Ovary (tissue), 9 donors: ENCODE data around the gene IRF8. TPM values are rescaled to one million over a fixed set of nuclear protein-coding genes. Genes with fewer than 3 reads are reported as not detected.

Experiments used
- DNase-seq, 5 donors: peaks; one replicate each; pipeline ENCODE4 v3.0.0-alpha.2; 2019 to 2020
- H3K27ac ChIP-seq, 2 donors: fragments of 200-600 bp; one replicate each; pipeline versions ENCODE4 v1.5.1 to v1.8.0; 2019 to 2022
- H3K27me3 ChIP-seq: fragments of 200-600 bp; one replicate; pipeline ENCODE4 v1.8.0; 2022
- H3K36me3 ChIP-seq: fragments of 200-600 bp; sonication (generic); one replicate; pipeline ENCODE4 v1.5.1; 2019
- H3K4me1 ChIP-seq: one replicate; pipeline ENCODE4 v1.8.1; 2013; ENCODE audit warnings: mild to moderate bottlenecking, moderate library complexity; ENCODE audit not compliant: insufficient read depth
- H3K4me3 ChIP-seq: fragments of 200-600 bp; sonication (generic); one replicate; pipeline ENCODE4 v1.5.1; 2017
- H3K9me3 ChIP-seq, 2 donors: fragments of 200-600 bp in 1 of 2; sonication (generic) in 1 of 2; one replicate each; pipeline versions ENCODE4 v1.5.1 to v1.8.1; 2013 to 2019; ENCODE audit warnings: mild to moderate bottlenecking in 1 of 2, moderate library complexity in 1 of 2
- EP300 ChIP-seq: sonication (generic); formaldehyde crosslinking; IDR thresholded peaks from one replicate; pipeline ENCODE4 v1.6.1; 2017; ENCODE audit warnings: antibody characterized with exemption
- POLR2A ChIP-seq: fragments of 450-650 bp; IDR thresholded peaks from one replicate; pipeline ENCODE4 v1.6.1; 2017; ENCODE audit warnings: antibody characterized with exemption, mild to moderate bottlenecking, moderate library complexity
- WGBS, 3 donors: extraction: QIAGEN DNeasy Blood & Tissue Kit in 1 of 3; methylation state at CpG; one replicate each; pipeline versions ENCODE4 v1.1.5 to v1.1.7; 2013 to 2017; 5-methylcytosine and 5-hydroxymethylcytosine counted together
- intact Hi-C, 4 donors: fragments of 100-400 bp; cut with DNase I; formaldehyde crosslinking; loops; one replicate each; pipeline versions ENCODE4 v1.11.0 to v1.15.1; 2022 to 2023
- polyA plus RNA-seq, 2 donors: library from polyadenylated mRNA; stranded (reverse); fragments of 200-250 nt in 1 of 2; fragments of 350-450 nt in 1 of 2; fragmentation: Illumina TruSeq in 1 of 2; extraction: RNeasy Lipid Tissue Mini Kit (QIAGEN cat#74804) in 1 of 2; gene quantifications; one replicate each; pipeline ENCODE4 v1.2.3, GENCODE V29; 2013 to 2014
- total RNA-seq, 7 donors: library from RNA; depleted of rRNA in 2 of 7; stranded (reverse); fragments of >200 nt in 2 of 7; fragmentation: NEBNext Ultra II Directional in 3 of 7; extraction: Animal tissue kit (Norgen Biotek cat#: 25700) in 3 of 7; gene quantifications; one replicate each; pipeline versions ENCODE4 v1.1.0 to v1.2.4, GENCODE V29; 2016 to 2023
- TF ChIP-seq, protein P1 (sequence below), 3 donors: fragments of 450-650 bp in 2 of 3; fragments of 200-600 bp in 1 of 3; IDR thresholded peaks; one replicate each; pipeline versions ENCODE4 v1.5.1 to v1.8.0; 2016 to 2022; ENCODE audit warnings: antibody characterized with exemption in 3 of 3, mild to moderate bottlenecking in 1 of 3
- donor health status: DM: no; HTN: no; CAD: no; lungs with moderate emphysema.
- donor health status: DM: no; HTN: no; CAD: no.
- donor health status: Bipolar disorder and iron deficiency.
- donor health status: DM: yes; HTN: yes; CAD: no.
- donor health status: DM: no; HTN: no; CAD: no.
- donor health status: DM: yes; HTN: yes; CAD: no.

Gene IRF8
- total and polyA plus RNA-seq, 9 donors = 1.8 to 24.1 (median 3.6) TPM

DNA sequence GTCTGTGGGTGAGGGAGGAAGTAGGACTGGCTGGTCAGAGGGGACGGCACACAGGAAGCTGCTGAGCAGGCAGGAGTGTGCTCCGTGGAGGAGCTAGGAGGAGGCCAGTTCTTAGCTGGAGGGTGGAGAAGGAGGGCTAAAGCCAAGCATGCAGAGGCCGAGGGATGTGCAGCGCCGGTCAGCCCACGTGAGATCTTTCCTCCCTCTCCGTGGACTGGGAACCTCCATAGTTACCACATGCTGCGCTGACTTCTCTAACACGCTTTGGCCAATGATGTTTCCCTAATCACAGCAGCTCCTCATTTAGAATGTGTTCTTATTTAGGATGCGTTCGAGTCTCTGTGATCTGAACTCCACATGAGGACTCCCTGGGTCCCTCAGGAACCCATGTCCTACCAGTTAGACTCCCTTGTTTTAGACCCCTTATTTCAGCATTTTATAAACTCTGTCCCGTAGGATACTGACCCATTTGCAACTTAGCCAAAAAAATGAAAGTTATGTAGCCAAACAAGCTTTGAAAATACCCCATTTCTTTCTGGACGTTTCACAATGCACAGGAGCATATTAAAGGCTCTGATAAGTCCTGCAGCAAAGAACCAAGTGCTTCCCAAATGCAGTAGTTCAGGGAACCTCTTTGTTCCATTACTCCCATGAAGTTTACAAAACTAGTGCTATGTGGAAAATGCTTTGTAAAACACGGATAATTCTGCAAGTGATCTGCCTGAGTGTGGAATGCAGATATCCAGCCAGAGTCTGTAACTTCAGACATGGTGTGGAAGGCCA lies 51.4 kb downstream of the IRF8 start:
- H3K36me3 ChIP-seq = no peaks in the 10 kb centered on the region
- no peaks in the 10 kb centered on the region for H3K4me1 ChIP-seq
- no peak for DNase-seq
- intact Hi-C loops = no loop called here
- TF ChIP-seq, protein P1, sequence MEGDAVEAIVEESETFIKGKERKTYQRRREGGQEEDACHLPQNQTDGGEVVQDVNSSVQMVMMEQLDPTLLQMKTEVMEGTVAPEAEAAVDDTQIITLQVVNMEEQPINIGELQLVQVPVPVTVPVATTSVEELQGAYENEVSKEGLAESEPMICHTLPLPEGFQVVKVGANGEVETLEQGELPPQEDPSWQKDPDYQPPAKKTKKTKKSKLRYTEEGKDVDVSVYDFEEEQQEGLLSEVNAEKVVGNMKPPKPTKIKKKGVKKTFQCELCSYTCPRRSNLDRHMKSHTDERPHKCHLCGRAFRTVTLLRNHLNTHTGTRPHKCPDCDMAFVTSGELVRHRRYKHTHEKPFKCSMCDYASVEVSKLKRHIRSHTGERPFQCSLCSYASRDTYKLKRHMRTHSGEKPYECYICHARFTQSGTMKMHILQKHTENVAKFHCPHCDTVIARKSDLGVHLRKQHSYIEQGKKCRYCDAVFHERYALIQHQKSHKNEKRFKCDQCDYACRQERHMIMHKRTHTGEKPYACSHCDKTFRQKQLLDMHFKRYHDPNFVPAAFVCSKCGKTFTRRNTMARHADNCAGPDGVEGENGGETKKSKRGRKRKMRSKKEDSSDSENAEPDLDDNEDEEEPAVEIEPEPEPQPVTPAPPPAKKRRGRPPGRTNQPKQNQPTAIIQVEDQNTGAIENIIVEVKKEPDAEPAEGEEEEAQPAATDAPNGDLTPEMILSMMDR (IDR thresholded peaks at IDR 0.05) = no peak
- TF ChIP-seq POLR2A (no peak), EP300 (no peak)
- no peaks in the 10 kb centered on the region for H3K9me3 ChIP-seq
- WGBS, 3 donors = 40 to 49% (median 45%) methylated on average over 14 of the region's 14 CpGs
- no peak overlapping the region for H3K27ac ChIP-seq
- no peak overlapping the region for H3K4me3 ChIP-seq
- no peaks in the 10 kb centered on the region for H3K27me3 ChIP-seq

DNA sequence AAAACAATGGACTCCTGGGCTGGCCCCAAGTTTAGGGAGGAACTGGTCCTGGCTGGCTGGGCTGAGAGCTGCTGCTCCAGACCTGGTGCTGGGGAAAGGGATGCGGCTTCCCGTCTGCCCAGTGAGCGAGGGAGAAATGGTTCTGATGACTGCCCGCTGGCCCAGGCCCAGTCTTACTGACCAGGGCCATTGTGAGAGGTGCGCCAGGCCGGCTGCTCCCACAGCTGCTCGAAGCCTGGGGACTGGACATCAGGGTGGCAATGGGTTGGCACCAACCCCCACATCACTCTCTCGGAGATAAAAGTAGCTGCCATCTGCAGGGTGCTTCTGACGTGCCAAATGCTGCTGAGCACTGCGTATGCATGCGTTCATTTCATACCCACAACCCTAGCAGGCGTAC lies 53.2 kb downstream of the IRF8 start:
- intact Hi-C loops = no loop called here
- TF ChIP-seq, protein P1 (IDR thresholded peaks at IDR 0.05) = no peak
- TF ChIP-seq POLR2A (no peak), EP300 (no peak)
- DNase-seq = no peak
- H3K27me3 ChIP-seq = no peaks in the 10 kb centered on the region
- no peak overlapping the region for H3K27ac ChIP-seq
- H3K4me3 ChIP-seq = no peak overlapping the region
- H3K36me3 ChIP-seq = no peaks in the 10 kb centered on the region
- H3K9me3 ChIP-seq = no peaks in the 10 kb centered on the region
- 92 to 95% (median 94%) methylated on average over 12 of the region's 12 CpGs for WGBS, 3 donors
- H3K4me1 ChIP-seq = no peaks in the 10 kb centered on the region

DNA sequence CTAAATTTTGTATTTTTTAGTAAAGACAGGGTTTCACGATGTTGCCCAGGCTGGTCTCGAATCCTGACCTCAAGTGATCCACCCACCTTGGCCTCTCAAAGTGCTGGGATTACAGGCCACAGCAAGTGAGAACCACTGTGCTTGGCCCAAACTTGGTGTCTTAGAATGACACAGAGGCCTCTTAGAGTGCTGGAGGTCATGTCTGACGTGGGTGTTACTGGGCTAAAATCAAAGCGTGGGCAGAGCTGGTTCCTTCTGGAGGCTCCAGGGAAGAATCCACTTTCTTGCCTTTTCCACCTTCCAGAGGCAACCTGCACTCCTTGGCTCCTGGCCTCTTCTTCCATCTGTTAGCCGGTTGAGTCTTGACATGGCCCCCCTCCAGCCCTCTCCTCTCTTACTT lies 53.8 kb downstream of the IRF8 start:
- Histone ChIP-seq H3K4me3 (no peak overlapping the region), H3K9me3 (no peaks in the 10 kb centered on the region), H3K27ac (no peak overlapping the region), H3K27me3 (no peaks in the 10 kb centered on the region), H3K36me3 (no peaks in the 10 kb centered on the region), H3K4me1 (no peaks in the 10 kb centered on the region)
- TF ChIP-seq, protein P1 (IDR thresholded peaks at IDR 0.05) = no peak
- TF ChIP-seq POLR2A (no peak), EP300 (no peak)
- intact Hi-C loops = no loop called here
- DNase-seq = no peak
- 92 to 95% (median 94%) methylated on average over 5 of the region's 5 CpGs for WGBS, 3 donors

DNA sequence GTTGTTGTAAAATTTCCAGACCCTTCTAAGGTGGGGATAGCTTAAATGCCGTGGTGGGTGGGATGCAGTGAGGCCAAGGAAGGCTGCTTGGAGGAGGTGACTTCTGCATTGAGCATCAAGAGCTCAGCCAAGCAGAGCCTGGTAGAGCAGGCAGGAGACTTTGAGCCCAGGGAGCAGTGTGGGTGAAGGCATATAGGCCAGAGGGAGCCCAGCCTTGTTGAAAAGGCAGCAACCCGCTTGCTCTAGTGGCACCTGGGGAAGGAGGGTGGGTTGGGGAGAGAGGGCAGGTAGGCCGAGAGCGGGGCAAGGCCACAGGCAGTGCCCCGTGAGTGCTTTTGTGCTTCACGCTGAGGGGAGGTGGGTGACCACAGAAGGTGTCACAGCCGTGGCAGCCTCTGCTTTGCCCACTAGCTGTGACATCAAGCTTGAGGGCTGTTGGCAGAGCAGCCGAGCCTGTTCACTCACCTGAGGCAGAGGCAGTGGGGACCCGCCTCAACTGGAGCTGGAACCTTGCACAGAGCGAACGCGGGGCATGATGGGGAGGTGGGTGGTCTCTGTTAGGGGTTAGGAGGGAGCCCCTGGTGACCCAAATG lies 56.1 kb downstream of the IRF8 start:
- intact Hi-C loops = no loop called here
- Histone ChIP-seq H3K27me3 (no peaks in the 10 kb centered on the region), H3K36me3 (no peaks in the 10 kb centered on the region), H3K4me3 (no peak overlapping the region), H3K27ac (no peak overlapping the region), H3K9me3 (no peaks in the 10 kb centered on the region), H3K4me1 (no peaks in the 10 kb centered on the region)
- TF ChIP-seq, protein P1 (IDR thresholded peaks at IDR 0.05) = no peak
- TF ChIP-seq POLR2A = no peak
- TF ChIP-seq EP300 = no peak
- no peak for DNase-seq
- WGBS, 3 donors = 89 to 96% (median 93%) methylated on average over 12 of the region's 12 CpGs
